ENCODE data around the gene UTP20. TPM values are rescaled to one million over a fixed set of nuclear protein-coding genes. Genes with fewer than 3 reads are reported as not detected.

Gene UTP20
- polyA plus RNA-seq (2013, experiment 1 of 2; ENCODE audit: insufficient read length): 8.1 TPM
- polyA plus RNA-seq (2013, experiment 2 of 2; ENCODE audit: insufficient read length): 8.7 TPM

DNA sequence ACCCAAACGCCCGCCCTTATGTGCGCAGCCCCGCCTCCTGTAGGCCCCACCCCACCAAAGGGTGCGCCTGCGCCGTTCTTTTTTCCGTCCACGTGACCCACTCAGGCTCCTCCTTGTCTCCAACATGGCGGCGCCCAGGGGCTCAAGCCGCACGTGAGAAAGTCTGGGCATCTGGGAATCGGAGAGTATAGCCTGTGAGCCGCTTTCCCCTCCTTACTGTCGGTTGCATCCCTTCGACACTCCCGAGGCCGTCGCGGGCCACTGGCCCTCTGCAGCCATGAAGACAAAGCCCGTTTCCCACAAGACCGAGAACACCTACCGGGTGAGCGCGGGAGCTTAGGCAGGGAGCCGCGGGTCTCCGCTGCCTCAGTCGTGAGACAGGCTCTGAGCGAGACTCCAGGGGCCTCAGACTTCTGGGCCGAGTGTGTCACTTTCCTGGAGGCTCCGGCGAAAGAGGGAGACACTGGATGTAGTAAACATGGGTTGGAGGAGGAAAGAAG lies at the start of gene UTP20:
Gene UTP20 (plus strand): TSS at position 100 of the 500 bp plus-strand sequence. CDS start 178 bp downstream, at position 278.
- peak; percentile 88 for DNase-seq

DNA sequence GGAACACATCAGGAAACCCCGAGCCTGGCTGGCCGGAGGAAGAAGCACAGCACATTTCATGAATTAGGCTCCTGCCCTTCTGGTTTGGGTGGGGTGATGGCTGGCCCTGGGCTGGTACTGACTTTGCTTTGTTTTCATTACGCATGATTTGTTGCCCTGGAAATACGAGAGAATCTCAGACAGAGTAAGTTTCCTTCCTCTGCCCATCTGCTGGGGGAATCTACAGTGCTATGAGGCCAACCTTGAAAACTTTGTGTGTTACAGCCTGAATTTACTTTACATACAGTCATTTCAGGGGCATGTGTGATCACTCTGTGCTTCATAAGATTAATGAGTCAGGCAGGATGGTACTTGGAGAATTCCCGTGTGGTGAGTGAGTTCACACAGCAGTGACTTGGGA lies 49.4 kb upstream of the UTP20 start:
- DNase-seq: peak; percentile 40

DNA sequence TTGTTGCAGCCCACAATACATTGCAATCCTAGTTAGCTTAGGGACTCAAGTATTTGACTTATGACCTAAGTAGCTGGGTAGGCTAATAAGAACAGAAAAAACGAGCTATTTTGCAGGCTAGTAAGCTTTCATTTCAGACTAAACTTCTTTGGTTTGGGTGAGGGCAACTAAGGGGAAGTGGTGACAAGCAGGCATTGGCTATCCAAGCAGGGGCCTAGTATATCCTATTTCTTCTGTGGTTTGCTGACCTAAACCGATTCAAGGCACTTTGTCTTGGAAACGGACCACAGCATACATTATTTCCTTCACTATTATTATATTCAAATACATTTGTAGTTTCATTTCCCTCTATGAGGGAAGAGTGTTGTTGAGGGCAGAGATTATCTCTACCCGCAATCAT lies 48.3 kb upstream of the UTP20 start:
- DNase-seq: no peak

DNA sequence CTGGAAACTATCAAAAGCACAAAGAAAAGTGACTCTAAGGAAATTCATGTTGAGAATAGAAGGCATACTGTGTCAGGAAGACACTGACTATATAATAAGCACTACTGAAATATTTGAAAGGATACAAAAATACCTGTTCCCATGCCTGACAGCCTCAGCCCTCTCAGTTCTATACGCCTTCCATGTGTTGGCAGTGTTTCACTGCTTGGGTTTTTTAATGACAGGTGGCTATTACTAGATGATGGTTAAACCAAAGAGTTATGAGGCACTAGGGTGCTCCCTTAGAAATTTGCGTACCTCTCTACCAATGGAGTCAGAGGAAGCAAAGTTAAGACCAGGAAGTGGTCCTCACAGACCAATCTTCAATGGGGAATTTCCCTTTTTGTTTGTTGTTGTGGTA lies 44.2 kb upstream of the UTP20 start:
- no peak for DNase-seq

- no peak for DNase-seq
Observed at GRCh38 chr12:101238306-101238705, 41.6 kb upstream of the UTP20 start.

DNA sequence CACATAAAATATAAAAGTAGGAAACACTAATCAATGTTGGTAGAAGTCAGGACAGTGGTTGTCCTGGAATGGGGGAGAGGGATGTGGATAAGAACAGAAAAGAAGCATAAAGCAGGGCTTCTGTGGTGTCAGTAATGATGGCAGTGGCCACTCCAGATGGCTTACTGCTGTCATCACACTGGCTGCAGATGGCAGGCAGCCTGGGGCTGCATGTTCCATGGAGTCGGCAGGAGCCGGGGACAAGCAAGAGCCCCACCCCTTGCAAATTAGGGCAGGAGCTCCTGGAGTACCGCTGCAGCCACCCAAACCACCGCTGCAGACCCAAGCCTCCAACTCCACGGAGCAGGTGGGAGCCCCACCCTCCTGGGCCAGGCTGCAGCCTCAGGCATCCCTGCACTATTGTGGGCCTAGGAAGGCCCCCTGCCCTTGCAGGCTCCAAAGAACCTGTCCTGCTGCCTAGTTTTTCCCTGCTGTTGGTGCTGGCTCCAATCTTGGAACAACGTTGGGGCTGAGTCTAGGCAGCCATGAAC lies 41.0 kb upstream of the UTP20 start:
- DNase-seq: no peak

GRCh38 chr12:101243074-101243473 lies 36.8 kb upstream of the UTP20 start:
- no peak for DNase-seq

- no peak for DNase-seq
Observed at GRCh38 chr12:101243616-101244015, 36.3 kb upstream of the UTP20 start.

- no peak for DNase-seq
Observed at GRCh38 chr12:101256266-101256665, 23.6 kb upstream of the UTP20 start.

GRCh38 chr12:101257357-101257756 lies 22.5 kb upstream of the UTP20 start:
- no peak for DNase-seq

DNA sequence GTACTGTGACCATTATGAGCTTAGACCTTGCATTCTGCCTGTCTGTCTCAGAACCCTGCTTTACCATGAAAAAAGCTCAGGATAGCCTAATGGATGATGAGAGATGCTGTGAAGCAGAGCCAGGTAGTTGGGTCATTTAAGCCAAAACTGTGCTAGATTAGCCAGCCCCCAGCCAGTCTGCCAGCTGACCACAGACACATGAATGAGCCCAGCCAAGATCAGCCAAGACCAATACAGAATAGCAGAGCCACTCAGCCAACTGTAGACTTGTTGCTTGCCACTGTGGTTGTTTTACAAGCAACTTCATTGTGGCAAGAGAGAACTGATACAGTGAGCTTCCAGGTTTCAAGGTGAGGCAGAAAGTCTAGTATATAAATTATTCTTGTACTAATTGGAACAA lies 12.8 kb upstream of the UTP20 start:
- no peak for DNase-seq

DNA sequence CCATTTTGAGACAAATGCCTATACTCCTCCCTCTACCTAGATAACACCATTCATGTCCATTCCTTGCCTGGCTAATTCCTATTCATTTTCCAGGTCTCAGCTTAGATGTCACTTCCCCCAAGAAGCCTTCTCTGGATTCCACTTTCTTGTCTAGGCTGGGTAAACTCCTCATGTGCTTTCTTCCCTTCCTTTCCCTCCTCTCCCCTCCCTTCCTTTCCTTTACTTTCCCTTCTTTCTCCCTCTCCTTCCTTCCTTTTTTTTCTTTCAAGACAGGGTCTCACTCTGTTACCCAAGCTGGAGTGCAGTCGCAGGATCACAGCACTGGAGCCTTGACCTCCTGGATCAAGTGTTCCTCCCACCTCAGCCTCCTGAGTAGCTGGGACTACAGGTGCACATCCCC lies 3.5 kb upstream of the UTP20 start:
- DNase-seq: no peak

- no peak for DNase-seq
Observed at GRCh38 chr12:101277443-101277842, 2.5 kb upstream of the UTP20 start.

- no peak for DNase-seq
Observed at GRCh38 chr12:101287357-101287756, 7.5 kb downstream of the UTP20 start.

DNA sequence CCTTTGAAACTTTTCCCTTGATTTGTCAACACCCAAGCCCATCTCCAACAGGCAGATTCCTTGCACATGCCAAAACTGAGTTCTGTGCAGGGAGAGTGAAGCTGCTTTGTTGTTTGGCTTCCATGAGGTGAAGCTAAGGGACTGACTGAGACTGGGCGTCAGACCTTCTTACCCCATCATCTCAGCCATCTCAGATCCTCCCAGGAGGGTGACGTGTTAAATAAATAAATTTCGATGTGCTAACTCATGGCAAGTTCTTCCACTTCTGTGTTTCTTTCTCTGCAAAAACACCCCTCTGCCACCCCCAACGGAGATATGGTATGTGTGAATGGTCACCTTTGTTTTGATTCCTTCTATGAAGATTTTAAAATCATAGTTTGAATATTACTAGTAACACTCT lies 17.8 kb downstream of the UTP20 start:
- peak; percentile 7 for DNase-seq

DNA sequence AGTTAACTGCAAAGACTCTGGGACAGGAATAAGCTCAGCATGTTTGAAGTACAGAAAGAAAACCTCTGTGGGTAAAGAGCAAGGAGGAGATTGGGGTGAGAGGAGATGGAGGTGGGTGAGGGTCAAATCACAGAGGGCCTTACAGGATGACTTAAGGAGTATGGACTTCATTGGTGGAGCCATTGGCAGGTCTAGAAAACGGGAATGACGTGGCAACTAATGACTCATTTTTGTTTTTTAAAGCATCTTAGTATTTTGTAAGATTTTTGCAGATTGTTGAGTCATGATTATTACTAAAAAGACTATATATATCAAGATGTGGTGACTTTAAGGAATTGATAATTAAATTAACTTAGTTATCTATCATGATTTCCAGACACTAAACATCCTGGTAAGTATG lies 18.5 kb downstream of the UTP20 start:
- DNase-seq: peak; percentile 27

DNA sequence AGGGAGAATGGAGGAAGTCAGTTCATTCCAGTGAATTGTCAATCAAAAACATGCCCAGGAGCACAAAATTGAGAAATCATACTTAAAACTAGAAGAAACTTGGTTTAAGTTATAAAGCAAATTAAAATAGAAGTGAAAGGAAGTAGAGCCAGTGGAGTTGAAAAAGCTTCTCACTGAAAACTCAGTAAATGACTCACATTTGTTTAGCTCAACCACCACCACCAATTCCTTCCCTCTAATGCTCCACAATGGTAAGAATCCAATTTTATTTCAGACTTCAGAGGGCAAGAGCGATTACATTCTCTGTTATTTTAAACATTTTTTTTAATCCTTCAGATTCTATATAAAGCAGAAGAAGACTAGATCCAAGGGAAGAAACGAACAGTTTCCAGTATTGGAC lies 19.4 kb downstream of the UTP20 start:
- no peak for DNase-seq

DNA sequence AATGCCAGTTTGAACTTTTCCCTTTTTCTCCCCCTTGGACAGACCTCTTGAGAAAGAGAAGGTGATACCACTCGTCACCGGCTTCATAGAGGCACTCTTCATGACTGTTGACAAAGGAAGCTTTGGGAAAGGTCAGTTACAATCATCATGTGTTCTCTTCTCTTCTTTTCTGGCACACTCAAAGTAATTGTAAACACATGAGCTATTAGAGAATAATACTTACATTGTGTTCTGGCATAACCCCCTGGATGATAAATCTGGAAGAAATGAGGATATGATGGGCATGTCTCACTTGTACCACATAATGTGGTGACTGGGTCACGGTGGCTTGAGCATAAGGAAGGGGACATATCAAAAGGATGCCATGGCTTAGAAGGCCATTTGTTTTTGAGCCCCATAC lies 20.0 kb downstream of the UTP20 start:
- no peak for DNase-seq

GRCh38 chr12:101302741-101303140 lies 22.8 kb downstream of the UTP20 start:
- DNase-seq: no peak

DNA sequence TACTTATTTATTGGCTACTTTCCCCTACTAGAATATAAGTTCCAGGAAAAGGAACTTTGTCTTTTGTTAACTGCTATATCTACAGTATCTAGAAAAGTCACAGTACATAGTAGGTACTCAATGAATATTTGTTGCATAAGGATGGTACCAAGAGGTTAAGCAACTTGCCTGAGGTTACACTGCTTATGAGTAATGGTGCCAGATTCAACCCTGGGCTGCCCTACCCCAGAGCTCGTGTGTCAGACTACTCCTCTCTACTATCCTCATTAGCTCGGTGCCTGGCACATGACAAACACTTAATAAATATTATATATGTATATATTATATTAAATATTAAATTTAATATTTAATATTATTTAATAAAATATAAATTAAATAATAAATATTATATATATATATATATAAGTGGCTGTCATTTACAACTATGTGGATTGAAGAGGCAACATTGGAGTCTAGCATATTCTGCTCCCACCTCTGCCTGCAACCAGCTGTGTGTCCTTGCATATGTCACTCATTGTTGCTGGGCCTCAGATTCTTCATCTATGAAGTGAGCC lies 25.4 kb downstream of the UTP20 start:
- DNase-seq: no peak

- no peak for DNase-seq
Observed at GRCh38 chr12:101305794-101306193, 25.9 kb downstream of the UTP20 start.

DNA sequence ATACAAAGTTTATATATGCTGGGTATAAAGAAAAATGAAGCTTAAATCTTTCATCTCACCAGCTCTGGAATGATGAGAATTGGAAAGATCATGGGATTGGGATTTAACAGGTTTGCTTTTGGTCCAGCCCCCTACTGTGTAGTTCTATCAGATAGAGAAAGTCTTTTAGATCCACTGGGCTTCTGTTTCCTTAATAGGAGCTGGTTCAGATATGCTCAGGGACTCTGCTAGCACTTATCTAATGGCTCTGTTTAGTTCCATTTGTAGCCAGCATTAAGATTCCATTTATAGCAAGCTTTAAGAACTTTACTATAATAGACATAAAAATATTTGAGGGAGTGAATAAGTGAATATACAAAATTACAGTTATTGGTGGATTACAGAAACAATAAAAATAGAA lies 42.6 kb downstream of the UTP20 start:
- no peak for DNase-seq

- no peak for DNase-seq
Observed at GRCh38 chr12:101323255-101323654, 43.4 kb downstream of the UTP20 start.

DNA sequence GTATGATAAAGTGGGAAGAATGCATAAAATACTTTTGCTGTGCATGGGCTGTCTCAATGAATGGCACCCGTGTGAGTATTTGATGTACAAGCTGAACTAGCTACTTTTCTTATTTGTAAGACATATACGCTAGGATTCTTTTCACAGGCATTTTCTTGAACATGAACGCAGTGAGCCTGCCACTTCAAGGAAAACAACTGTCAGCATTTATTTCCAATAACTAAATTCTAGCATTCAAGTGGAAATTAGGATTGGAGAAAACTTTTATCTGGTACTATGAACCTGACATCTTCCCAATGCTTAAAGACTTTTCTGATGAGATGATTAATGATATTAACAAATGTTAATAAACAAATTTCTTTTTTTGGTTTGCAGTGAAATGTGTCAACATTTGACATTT lies 45.7 kb downstream of the UTP20 start:
- no peak for DNase-seq

DNA sequence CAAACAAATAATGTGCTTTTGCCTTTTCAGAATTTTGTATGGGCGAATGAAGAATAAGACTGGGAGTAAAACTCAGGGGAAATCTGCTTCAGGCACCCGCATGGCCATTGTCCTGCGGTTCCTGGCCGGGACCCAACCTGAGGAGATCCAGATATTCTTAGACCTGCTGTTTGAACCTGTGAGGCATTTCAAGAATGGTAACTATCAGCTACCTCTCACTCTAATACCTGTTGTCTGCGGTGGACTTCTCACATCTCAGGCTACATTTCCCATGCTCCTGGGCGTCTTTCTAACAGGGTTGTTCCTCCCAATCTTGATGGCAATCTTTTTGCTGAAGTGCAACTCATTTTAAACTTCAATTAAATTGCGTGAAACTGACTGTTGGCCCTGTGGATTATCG lies 47.1 kb downstream of the UTP20 start:
- DNase-seq: no peak

Measured in fibroblast of skin of scalp (primary cell).